AG04449 (cell line): ENCODE data around the gene TPSD1.
"Not testable (repeated sequence)": the region's sequence is repeated elsewhere in the genome, so short reads cannot be mapped to it uniquely, and the experiment has no call there.

ENCODE experiments used
- CTCF ChIA-PET: fragments of 350-600 bp; formaldehyde crosslinking; extraction: SDS; loops from one replicate; lab custom pipeline; 2021; ENCODE audit warnings: antibody characterized with exemption; lab: Yijun Ruan, JAX
- POLR2A ChIA-PET: fragments of 400-600, 350-600 bp; formaldehyde crosslinking; extraction: SDS; loops from one replicate; lab custom pipeline; 2020; ENCODE audit warnings: antibody characterized with exemption, inconsistent platforms; lab: Yijun Ruan, JAX
- DNase-seq: peaks from one replicate; pipeline ENCODE4 v3.0.0-alpha.2; 2010; ENCODE audit warnings: low read depth, low spot score
- H3K4me3 ChIP-seq: 2 replicates; pipeline ENCODE4 v1.5.1; 2011; ENCODE audit warnings: low read depth, mild to moderate bottlenecking, control low read depth, low read length
- CTCF ChIP-seq: IDR thresholded peaks from one replicate; pipeline ENCODE4 v1.5.1; 2011; ENCODE audit warnings: mild to moderate bottlenecking, moderate library complexity, low read length, control low read depth, inconsistent platforms; ENCODE audit not compliant: insufficient read depth; ENCODE audit errors: missing control alignments

Gene TPSD1

GRCh38 chr16:1293921-1294656, 38.2 kb downstream of the TPSD1 start:
- ChIA-PET CTCF (no interaction called here), POLR2A (no interaction called here)
- H3K4me3 ChIP-seq, result no peak overlapping the region
- no peak for DNase-seq
- no peak for TF ChIP-seq CTCF

- DNase-seq, result no peak
- TF ChIP-seq CTCF, result no peak
- POLR2A ChIA-PET, result no interaction called here
- CTCF ChIA-PET, result interaction anchor here (1.0 kb wide), 1 partner anchor 10 kb away, joined by 3 read pairs; no protein-coding TSS in a partner anchor
- no peak overlapping the region for H3K4me3 ChIP-seq
These were observed 39.6 kb downstream of the TPSD1 start for GRCh38 chr16:1295465-1295864.

- not testable (repeated sequence) for H3K4me3 ChIP-seq, DNase-seq
- POLR2A ChIA-PET, result interaction anchor here (0.6 kb wide), 1 partner anchor 34 kb away, joined by 3 read pairs; no protein-coding TSS in a partner anchor
- CTCF ChIA-PET, result interaction anchor here (1.1 kb wide), 1 partner anchor 9 kb away, joined by 3 read pairs; no protein-coding TSS in a partner anchor
These were observed 40.8 kb downstream of the TPSD1 start for GRCh38 chr16:1296688-1297017.

GRCh38 chr16:1297018-1297696, 41.3 kb downstream of the TPSD1 start:
- H3K4me3 ChIP-seq, result no peak overlapping the region
- no peak for TF ChIP-seq CTCF
- no peak for DNase-seq
- ChIA-PET CTCF (interaction anchor here (1.1 kb wide), 1 partner anchor 8 kb away, joined by 3 read pairs; no protein-coding TSS in a partner anchor), POLR2A (interaction anchor here (0.6 kb wide), 1 partner anchor 34 kb away, joined by 3 read pairs; no protein-coding TSS in a partner anchor)

GRCh38 chr16:1298406-1298805, 42.5 kb downstream of the TPSD1 start:
- no peak for DNase-seq
- no peak overlapping the region for H3K4me3 ChIP-seq
- no peak for TF ChIP-seq CTCF
- CTCF ChIA-PET, result interaction anchor here (2.1 to 3.7 kb wide), 2 partner anchors 15 to 16 kb away, joined by 7 to 30 read pairs; no protein-coding TSS in a partner anchor
- POLR2A ChIA-PET, result no interaction called here

- TF ChIP-seq CTCF, result no peak
- CTCF ChIA-PET, result interaction anchor here (1.4 to 3.7 kb wide), 4 partner anchors 9 to 29 kb away, joined by 4 to 30 read pairs (median 8); no protein-coding TSS in a partner anchor
- DNase-seq, result no peak
- H3K4me3 ChIP-seq, result no peak overlapping the region
- POLR2A ChIA-PET, result no interaction called here
These were observed 43.4 kb downstream of the TPSD1 start for GRCh38 chr16:1299012-1299867.
